Amniotic stem cell (primary cell): Measurements from ENCODE around the gene ADAM20.
"Not testable (repeated sequence)": the region's sequence is repeated elsewhere in the genome, so short reads cannot be mapped to it uniquely, and the experiment has no call there.

Experiments used
- DNase-seq: peaks from one replicate; lab custom pipeline; 2025; lab: John Stamatoyannopoulos, UW

ADAM20 gene

GRCh38 chr14:70534904-70535303 lies at the start of gene ADAM20:
Gene ADAM20 (minus strand): TSS chr14:70535004. CDS start chr14:70524757, 10,247 bp downstream.
- DNase-seq: no peak

GRCh38 chr14:70576891-70577290 lies 42.1 kb upstream of the ADAM20 start:
- DNase-seq: no peak

- no peak for DNase-seq
Observed at GRCh38 chr14:70573050-70573449, 38.2 kb upstream of the ADAM20 start.

DNA sequence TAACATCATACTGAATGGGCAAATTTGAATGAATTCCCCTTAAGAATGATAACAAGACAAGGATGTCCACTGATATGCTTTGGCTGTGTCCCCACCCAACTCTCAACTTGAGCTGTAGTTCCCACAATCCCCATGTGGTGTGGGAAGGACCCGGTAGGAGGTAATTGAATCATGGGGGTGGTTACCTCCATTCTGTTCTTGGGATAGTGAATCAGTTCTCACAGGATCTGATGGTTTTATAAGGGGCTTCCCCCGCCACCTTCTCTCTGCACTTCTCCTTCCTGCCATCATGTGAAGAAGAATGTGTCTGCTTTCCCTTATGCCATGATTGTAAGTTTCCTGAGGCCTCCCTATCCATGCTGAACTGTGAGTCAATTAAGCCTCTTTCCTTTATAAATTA lies 36.3 kb upstream of the ADAM20 start:
- DNase-seq: no peak

DNA sequence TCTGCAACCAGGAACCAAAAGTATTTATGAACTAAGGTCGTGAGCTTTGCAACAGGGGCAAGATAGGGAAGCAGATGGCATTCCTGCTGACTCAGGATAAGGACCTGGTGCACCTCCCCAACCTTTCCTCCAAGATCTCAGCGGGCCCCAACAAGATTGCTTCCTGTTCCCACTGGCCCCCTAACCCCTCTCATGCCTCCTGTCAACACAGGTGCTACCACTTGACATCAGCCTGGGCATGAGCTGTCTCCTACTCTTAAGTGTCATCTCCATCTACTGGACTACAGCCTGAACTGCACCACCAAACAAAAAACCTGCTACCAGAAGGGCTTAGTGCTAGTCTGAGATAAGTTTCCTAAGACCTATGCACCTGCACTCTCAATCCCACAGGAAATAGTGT lies 33.0 kb upstream of the ADAM20 start:
- DNase-seq: no peak

GRCh38 chr14:70563869-70564268 lies 29.1 kb upstream of the ADAM20 start:
- no peak for DNase-seq

GRCh38 chr14:70563417-70563816 lies 28.6 kb upstream of the ADAM20 start:
- DNase-seq: no peak

DNA sequence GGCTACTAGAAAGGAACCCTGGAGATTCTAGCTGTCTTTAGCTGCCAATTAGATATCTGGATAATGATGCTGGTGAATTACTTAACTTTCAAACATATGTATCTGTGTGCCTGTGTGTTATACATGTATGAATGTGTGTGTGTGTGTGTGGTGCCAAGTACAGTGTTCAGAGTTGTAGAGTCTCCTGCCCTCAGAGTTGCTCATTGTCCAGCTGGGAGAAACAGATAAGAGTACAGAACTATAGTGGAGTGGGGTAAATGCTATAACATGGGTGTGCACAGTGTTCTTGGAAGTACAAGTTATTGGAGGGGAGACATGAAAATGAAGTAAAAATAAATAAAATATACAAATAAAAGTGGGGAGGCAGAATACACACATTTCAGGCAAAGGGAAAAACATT lies 23.6 kb upstream of the ADAM20 start:
- no peak for DNase-seq

DNA sequence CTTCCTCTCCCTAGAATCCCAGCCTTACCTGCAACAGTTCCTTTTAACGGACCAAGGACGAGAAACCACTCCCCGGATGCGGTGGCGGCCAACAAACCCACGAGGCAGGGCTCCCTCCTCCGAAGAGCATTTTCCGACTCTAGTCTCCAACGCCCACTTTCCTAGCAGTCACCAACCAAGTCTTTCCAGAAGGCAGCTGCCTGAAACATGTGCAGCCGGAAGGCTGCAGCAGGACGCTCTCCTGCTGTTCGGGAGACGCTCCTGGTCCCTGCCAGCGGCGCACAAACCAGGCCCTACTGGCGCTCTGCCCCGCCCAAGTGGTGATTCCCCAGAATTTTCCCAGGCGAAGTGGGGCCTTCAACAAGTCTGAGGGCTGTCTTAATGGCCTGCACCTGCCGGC lies 21.1 kb upstream of the ADAM20 start:
- no peak for DNase-seq

DNA sequence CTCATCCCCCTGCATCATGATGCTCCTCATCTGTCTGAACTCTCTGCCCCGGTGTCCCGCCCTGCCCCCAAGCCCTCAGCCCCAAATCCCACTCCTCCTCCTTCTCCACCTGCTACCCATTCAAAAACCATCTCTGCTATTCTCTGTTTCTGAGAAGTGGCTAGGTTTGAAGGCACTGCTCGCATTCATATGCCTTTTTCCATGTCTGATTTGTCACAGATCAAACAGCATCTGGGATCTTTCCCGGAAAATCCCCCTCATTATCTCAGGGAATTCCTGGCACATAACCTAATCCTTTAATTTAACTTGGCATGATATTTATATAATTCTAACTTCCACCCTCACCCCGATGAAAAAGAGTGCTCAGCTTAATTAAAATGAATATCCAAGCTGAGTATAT lies 3.3 kb upstream of the ADAM20 start:
- no peak for DNase-seq

DNA sequence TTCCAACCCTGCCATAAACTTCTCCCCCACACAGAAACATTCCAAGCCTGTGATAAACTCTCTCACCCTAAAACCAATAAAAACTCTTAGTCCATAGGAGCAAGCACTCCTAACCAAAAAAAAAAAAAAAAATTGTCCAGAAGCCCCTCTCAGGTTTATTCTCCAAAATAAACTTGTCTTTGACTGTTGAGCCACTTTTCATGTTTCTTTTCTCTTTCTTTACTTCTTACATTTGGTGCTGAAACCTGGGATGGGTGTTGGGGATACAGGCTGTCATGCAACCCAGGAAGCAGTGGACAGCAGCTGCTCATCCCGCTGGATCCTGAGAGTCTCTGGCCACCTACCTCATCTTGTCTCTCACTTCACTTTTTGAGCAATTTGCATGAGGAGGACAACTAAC lies 2.0 kb upstream of the ADAM20 start:
- DNase-seq: no peak

DNA sequence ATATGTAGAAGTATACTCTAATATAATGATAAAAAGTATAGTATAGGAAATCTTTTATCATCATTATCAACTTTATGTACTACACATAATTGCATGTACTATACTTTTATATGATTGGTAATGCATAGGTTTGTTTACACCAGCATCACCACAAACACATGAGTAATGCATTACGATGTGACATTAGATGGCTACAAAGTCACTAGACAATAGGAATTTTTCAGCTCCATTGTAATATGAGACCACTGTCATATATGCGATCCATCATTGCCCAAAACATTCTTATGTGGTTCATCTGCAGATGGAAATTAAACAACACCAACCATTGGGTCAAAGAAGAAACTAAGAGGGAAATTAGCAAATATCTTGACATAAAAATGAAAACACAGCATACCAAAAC lies 4.4 kb downstream of the ADAM20 start:
- DNase-seq: no peak

DNA sequence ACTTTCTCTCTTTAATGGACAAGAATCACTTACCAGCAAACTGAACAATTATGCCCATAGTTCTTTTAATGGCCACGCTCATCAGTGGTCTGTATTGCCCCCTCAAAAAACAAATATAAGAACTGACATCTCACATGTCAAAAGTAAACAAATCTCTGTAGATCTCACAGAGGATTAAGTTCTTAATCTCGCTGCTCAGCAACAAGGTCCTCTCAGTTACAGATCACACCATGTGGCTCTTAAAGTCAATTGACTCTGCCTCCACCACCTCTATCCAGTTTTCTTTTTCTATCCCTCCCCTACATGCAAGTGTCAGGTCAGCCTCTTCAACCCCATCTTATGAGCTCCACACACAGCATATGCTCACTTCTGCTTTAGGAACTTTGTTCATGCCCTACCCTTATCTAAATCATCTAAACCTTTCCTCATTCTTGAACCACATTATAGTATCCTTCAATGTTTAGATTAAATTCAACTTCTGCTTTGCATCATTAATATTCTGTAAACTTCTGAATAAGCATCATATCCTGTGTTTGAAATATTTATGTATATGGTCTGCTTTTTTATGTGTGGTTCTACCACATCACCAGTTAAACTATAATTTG lies 7.2 kb downstream of the ADAM20 start:
- DNase-seq: no peak

DNA sequence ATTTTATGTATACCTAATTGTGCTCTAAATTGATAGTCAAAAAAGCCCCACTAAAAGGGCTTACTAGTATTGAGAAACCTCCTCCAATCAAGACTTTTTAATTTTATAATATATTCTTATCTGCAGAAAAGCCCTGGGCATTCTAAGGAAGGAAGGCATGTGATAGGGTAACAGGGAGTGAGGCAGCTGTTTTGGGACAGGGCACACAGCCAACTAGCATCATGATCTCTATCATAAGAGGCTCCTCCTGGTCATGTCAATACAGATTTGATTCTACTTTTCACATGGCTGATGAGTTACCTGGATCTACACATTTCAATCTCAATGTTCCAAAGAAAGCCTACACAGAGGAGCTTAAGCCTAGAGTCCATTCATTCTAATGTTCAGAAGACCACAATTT lies 9.1 kb downstream of the ADAM20 start:
- DNase-seq: no peak

GRCh38 chr14:70515811-70516210 lies 19.0 kb downstream of the ADAM20 start:
- DNase-seq: no peak

- no peak for DNase-seq
Observed at GRCh38 chr14:70514168-70515069, 20.4 kb downstream of the ADAM20 start.

GRCh38 chr14:70498191-70498590 lies 36.6 kb downstream of the ADAM20 start:
- DNase-seq: no peak

DNA sequence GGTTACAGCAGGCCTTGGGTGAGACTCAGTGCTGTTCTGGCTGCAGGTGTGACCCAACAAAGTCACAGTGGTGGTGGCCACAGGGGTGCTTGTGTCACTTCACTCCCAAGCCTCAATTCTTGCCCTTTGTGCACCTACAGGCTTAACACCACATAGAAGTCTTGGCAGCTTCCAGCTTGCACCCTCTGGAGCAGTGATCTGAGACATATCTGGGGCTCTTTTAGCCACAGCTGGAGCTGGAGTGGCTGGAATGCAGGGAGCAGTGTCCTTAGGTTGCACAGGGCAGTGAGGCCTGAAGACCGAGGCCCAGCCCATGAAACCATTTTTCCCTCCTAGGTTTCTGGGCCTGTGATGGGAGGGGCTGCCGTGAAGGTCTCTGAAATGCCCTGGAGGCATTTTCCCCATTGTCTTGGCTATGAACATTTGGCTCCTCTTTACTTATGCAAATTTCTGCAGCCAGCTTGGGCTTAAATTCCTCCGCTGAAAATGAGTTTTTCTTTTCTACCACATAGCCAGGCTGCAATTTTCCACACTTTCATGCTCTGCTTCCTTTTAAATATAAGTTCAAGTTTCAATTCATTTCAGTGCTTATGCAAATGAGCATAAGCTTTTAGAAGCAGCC lies 45.1 kb downstream of the ADAM20 start:
- no peak for DNase-seq

GRCh38 chr14:70477356-70478105 lies 57.3 kb downstream of the ADAM20 start:
- not testable (repeated sequence) for DNase-seq

- DNase-seq: not testable (repeated sequence)
Observed at GRCh38 chr14:70475459-70475858, 59.3 kb downstream of the ADAM20 start.

DNA sequence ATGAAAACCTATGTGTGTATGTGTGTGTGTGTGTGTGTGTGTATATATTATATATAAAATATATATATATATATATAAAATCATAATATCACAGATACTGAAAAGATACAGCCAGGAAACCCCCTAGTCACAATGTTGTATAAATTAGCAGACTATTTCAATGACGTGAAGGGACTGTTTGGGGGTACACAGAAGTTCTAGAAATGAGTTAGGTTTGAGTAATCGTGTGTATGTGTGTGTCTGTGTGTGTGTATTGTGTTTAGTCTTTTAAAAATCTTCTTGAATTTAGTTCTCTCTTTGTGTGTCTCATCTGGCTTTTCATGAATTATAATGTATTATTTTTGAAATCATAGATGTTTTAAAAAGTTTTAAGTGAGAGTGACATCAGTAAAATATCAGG lies 61.0 kb downstream of the ADAM20 start:
- DNase-seq: no peak
